T-helper 9 cell (primary cell): ENCODE data around the gene CARD9.
A peak's percentile ranks its signal among the peaks of the same experiment; 100 is the strongest.

Experiments
- DNase-seq: peaks from one replicate; pipeline ENCODE4 v3.0.0-alpha.2; 2020

CARD9 gene

DNA sequence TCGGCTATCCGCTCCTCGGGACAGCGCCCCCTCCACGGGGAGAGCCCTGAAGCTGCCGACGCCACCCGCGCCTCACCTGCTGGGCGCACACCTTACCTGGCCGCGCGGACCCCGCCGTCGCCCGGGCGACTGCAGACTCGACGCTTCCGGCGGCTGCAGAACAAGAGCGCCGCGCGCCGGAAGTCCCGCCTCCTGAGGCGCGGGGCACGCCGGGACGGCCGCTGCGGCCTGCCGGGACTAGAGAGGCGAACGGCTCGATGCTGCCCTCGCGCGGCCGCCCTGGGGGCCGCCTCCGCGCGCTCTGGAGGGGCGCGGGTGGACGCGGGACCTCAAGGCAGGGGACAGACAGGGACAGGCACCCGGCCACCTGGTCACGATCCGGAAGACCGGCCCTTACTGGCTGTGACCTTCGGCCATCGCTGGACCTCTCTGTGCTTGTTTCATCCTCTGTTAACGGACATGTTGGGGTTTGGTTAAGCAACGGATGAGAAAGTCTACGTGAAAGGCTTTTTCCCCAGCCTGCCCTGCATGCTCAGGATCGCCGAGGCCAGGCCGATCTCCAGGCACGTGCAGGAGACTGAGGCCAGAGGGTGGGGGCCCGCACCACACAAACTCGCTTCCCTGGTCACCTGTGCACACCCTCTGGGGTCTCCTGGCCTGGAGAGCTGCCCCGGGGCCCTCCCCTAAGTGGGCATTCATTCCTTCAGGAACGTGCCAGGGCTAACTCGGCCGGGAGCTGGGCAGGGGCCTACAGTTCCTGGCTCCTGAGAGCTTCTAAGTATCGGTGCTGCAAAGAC is 26.8 kb upstream of the CARD9 start, which contains the start of gene SNAPC4:
Gene SNAPC4 (minus strand): TSS at position 133 of the 797 bp plus-strand sequence. CDS start 1,742 bp downstream, outside the sequence.
- peak; percentile 82 for DNase-seq

DNA sequence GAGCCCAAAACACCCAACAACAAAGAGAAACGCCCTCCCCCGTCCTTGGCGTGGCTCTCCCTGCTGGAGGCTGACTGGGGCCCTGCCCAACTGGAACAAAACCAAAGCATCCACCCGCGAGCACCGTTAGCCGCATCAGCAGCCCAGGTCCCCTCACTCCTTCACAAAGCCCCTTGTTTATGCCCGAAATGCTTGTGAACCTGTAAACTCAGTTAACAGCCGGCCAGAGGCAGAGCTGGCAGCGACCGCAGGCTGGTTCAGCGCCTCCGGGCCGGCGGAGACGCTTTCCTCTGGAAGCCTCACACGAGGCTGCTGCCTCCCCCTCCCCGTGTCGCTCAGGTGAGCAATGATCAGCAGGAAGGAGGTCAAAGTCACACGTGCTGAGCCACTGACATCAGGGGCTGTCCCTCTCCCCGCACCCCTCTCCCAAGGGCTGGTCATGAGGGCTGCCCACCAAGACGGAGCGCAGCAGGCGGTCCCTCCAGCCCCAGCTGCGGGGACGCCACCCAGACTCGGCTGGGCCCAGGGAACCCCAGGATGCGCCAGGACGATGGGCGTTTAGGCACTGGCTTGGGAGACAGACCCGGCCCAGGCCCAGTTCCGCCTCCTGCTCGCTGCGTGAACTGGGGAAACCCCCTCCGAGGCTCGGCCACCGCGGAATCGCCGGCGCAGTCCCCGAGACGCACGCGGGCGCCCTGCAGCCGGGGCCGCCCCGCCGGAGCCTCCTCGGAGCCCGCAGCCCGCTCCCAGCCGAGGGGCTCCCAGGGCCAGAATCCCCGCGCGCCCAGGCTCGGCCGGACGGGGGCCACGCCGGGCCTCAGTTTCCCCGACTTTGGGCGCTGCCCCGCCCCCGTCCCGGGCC is 25.9 kb upstream of the CARD9 start:
- peak; percentile 20 for DNase-seq

DNA sequence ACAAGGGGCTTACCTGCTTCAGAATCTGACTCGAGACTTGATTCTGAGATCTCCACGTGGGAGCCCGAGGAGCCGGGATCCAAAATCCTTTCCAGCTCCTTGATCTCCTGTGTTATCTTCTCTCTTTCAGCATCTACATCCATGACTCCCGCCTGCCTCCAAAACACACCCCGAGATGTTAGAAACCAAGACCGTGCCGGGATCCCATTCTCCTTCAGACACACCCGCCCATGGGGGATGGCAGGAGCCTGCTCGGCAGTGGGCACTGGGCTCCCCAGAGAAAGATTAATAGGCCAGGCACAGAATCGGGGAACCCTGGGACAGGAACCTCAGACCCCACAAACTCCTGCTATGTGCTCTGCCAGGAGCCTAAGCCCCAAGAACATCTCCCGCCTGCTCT is 24.8 kb upstream of the CARD9 start:
- no peak for DNase-seq

DNA sequence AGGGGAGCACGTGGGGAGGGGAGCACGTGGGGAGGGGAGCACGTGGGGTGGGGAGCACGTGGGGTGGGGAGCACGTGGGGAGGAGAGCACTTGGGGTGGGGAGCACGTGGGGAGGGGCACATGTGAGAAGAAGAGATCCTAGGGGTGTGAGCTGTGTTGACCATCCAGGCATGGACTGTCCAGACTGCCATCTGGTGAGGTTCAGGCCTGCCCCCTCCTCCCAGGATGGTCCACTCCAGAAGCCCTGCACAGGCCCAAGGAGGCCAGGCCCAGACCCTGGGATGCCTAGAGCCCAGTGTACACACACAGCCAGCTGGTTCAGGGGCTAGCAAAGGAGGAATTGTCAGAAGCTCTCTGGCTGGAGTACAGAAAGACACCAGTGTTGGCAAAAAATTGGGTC is 24.2 kb upstream of the CARD9 start:
- no peak for DNase-seq

DNA sequence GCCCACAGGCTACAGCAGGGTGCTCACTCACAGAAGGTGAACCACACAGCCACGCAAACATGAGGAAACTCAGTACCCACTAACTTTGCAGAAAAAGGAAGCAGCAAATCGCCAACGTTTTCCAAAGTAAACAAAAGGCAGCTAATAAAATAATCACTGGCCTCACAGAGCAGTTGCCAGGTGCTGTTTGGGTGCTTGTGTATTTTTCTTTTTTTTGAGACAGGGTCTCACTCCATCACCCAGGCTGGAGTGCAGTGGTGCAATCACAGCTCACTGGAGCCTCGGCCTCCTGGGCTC is 22.7 kb upstream of the CARD9 start:
- no peak for DNase-seq

DNA sequence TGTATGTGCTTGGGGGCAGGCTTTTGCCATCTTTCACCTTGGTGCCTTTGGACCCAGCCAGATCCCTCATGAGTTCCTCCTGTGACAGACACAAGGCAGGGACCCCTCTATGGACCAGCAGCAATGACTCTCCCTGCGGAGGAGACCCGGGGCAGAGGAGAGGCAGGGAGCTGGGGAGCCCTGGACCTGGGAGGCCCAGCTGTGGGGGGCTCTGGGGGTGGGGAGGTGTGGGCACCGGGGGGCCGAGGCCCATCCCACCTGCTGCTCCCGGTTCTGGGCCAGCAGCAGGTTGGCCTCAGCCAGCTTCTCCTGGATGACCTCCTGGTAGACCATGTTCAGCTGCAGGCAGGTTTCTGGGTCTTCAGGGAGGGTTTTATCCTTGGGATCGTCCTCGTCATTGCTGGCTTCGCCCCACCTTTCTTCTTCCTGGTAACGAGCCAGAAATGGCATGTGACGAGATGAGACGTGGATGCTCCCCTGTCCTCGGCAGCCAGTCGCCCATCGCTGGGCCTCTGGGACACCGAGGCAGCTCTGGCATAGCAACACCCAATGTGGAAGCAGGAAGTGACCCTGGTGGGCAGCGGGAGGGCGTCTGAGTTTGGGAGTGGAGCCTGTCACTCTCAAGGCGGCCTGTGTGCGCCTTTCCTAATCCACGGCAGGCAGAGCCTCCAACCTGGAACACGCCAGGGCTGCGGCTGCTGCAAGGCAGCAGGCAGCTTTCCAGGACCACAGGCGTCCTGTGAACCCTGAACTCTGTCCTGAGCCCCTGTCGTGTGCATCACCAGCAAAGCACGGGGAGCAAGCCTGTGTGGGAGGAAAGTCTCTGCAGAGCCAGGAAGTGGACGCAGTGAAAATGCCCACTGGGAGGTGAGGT is 22.1 kb upstream of the CARD9 start:
- DNase-seq: no peak

DNA sequence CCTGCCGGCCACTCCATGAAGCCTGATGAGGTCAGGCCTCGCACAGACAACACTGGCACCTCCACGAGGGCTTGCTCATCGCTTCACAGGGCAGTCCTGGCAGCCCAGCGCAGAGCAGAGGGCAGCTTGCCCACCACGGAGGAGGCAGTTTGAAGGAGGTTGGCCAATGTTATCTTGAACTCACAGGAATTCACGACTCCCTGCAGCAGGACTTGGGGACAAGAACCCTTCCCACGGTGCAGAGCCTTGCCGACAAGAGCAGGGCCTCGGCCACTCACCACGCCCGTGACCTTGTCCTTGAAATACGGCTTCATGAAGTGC is 21.5 kb upstream of the CARD9 start:
- DNase-seq: no peak

DNA sequence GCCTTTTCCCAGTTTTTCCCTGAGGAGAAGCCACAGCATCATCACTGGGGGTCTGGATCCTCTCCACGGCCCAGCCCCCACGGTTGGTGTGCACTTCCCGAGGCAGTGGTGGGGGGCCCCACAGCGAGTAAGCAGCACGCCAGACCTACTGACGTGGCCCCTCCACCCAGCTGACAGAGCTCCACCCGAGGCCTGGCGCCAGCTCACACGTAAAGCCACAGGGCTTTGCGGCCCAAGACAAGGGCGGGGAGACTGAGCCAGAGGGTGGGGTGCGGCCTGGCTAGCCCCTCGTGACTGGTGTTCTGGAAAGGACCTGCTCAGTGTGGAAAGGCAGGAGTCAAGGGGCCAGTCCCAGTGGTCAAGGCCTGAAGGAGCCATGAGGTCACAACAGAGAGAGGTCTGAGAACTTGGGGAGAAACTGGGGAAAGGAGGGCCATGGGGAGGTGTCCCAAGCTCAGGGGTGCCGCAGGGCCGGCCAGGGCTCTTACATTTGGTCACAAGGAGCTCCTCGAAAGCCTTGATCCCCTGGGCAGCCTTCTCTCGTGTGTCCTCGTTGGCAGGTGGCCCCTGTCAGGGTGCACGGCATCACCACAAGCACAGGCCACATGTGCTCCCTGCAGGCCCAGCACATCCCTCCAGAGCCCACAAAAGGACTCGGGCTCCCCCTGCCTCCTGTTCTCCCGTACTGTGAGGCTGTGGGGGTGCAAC is 21.0 kb upstream of the CARD9 start:
- DNase-seq: no peak

DNA sequence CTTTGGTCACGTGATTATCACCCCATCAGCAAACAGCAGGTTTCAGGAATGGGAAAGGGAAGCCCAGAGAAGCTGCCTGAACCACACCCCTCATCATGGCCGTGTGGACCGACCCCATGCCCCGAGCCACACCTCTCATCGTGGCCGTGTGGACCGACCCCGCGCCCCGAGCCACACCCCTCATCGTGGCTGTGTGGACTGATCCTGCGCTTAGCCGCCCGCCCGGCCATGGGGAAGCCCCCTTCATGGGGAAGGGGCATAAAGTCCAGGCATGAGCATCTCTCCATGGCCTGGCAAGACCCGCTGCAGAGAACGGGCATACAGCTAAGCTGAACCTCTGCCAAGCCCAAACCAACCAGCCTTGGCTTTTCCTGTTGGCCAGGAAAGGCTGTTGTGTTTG is 20.1 kb upstream of the CARD9 start:
- no peak for DNase-seq

DNA sequence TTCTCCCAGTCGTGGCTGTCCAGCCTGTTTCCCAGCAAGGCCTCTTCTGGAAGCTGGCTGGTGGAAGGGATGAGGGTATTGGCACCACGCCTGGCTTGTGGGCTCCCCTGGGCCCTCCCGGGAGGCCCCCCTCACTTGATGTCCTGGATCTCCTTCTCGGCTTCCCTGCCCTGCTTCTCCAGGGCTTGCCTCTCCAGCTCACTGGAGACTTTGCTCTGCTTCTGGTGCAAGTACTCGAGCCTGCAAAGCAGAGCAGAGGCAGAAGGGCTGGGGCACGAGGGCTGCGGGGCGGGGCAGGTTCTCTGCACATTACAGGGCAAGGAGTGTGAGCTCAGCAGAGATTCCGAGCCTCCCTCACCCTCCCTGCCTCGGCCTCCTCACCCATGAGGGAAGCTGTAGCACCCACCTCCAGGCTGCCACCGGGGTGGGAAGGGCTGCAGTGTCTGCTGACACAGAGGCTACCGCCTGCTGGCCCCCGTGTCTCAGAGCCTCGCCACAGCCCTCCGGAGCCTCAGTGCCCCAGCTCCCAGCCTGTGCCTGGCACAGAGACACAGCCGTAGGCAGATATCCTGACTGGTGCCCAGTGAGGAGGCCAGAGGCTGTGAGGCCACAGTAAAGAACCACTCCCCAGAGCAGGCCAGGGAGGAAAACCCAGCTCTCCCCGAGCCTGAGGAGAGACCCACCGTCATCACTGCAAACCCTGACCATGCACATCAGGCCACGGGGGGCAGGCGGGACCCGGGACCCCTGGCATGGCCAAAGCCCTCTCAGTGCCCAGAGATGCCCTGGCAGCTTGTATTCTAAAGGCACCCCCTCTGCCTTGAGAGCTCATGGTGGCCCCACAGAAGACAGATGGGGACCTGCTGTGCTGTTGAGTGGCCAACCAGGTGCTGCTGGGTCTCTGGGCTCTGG is 19.3 kb upstream of the CARD9 start:
- no peak for DNase-seq

DNA sequence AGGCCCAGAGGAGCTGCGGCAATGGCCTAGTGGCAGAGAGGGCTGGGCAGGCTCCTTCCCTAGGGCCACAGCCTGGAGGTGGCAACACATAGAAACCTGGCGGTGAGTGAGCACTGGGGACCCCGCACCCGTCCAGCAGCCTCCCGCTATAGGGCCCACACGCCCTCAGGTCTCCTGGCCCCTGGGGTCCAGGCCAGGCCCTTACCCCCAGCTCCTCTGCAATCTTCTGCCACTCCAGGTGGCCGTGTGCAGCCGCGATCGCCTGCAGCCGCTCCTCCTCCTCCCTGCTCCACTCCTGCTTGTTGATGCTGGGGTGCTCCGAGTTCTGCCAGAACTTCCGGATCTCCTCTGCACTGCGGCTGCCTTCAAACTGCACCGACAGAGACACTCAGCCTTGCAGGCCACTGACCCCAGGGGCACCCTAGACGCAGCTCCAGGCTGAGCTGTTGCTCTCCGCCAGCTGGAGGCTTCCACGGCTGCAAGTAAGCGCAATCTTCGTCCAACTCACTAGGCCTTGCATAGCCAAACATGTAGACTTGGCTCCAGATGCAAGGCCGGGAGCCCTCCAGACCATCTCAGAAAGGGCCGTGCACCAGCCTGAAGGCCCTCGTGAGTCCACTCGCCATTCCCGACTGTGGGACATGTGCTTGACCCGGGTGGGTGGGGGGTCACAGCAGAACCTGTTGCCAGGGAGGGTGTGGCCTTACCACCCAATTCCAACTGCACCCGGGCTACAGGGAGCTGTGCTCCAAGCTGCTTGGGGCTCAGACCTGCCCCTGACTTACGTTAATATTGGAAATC is 18.5 kb upstream of the CARD9 start:
- DNase-seq: no peak

DNA sequence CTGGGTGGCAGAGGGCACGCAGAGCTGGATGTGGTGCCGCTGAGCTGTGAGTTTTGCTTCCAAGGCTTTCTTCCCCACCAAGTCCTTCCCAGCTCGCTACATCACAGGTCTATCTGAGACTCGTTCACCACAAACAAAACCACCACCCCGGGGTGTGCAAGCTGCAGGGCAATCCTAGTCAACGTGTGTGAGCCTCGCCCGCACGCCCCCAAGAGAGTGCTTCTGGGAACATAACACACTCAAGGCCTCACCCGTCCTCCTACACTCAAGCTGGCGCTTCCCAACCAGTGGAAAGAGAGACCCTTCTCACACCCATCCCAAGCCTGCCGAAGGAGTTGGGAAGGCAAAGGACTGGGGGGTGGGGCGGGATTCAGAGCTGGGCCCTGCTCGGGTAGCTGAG is 15.9 kb upstream of the CARD9 start:
- no peak for DNase-seq

DNA sequence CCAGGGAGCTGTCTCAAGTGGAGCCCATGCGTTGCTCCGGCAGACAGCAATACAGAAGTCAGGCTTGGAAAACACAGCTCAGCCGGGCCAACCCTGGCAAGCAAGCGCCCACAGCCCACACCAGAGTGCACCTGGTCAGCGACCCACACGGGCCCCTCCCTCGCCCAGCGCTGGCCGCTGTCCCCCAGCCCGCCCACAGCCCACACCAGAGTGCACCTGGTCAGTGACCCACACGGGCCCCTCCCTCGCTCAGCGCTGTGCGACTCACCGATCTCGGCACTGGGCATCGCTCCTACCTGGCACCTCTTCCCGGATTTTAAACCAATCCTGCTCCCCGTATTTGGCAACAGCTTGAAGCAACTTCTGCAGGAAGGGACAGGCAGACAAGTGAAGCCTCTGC is 13.7 kb upstream of the CARD9 start:
- DNase-seq: no peak

DNA sequence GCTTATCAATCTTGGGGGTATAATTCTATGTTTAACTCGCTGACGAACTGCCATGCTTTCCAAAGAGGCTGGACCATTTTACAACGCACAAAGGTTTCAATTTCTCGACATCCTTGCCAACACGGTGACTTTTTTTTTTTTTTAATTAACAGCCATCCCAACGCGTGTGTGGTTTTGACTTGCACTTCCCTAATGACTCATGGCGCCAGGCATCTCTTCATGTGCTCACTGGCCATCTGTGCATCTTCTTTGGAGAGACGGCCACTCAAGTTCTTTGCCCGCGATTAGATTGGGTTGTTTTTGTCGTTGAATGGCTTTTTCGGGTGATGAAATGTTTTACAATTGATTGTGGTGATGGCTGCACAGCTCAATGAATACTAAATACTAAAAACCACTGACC is 12.5 kb upstream of the CARD9 start:
- no peak for DNase-seq

DNA sequence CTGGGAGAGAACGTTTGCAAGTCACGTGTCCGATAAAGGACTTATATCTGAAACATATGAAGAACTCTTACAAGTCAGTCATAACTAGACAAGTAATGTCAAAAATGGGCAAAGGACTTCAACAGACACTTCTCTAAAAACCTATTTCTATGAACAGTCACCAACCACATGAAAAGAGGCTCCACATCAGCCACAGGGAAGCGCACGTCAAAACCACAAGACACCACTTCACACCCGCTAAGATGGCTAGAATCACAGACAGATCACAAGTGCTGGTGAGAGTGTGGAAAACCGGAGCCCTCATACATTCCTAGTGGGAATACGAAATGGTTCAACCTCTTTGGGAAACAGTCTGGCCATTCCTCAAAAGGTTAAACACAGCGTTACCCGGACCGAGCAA is 11.5 kb upstream of the CARD9 start:
- DNase-seq: peak; percentile 38

DNA sequence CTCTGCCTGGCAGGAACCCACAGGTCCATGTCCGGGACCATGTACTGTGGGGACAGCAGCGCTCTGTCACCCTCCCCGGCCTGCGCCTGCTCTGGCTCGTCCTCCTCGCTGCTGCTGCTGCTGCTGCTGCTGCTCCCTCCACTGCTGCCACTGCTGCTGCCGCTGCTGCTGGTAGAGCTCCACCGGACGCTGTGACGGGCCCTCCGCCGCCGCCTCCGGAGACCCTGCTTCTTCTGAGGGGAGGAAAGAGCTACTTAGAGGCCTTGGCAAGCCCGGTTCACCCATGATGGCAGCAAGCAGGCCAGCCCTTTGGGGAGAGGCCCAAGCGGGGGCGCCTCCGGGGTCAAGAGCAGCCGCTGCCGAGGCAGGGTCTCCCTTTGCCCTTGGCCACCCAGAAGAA is 10.0 kb upstream of the CARD9 start:
- DNase-seq: no peak

DNA sequence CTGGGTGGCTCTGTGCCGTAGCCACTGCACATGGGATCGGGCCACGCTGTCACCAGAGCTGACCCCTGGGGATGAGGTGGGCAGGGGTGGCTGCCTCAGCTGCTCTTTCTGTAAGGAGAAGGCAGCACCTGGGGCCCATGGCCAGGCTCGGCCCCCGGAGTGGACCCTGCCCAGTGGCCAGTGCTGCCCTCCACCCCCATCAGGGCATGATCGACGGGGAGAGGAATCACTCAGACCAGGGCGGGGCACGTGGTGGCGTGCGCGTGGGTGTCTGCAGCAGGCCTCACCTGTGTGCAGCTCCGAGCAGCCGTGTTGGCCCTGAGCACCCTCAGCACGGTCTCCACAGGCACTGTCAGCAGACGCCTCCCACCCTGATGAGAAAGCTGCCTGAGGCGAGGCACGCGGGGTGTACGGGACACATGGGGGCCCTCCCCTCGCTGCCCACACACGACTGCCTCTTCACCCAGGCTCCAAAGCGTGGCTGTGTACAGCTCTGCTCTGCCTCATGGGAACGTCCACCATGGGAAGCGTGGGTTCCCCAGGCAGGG is 8.6 kb upstream of the CARD9 start:
- DNase-seq: no peak

DNA sequence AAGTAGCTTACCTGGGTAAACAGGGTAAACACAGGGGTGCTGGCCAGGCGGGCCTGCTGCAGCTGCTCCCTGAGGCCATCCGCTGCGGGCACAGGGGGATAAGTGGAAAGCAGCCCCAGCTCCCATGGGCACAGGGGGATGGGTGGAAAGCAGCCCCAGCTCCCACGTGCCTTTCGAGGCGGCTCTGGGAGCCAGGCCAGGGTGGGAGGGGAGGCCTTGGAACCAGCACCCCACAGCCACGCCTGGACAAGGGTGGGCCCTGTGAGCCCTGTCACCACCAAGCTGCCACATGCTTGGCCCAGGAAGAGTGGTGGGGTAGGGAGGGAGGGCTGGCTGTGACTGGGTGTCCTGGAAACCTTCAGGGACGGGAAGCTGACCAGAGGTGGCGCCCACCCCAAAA is 7.8 kb upstream of the CARD9 start:
- DNase-seq: no peak

DNA sequence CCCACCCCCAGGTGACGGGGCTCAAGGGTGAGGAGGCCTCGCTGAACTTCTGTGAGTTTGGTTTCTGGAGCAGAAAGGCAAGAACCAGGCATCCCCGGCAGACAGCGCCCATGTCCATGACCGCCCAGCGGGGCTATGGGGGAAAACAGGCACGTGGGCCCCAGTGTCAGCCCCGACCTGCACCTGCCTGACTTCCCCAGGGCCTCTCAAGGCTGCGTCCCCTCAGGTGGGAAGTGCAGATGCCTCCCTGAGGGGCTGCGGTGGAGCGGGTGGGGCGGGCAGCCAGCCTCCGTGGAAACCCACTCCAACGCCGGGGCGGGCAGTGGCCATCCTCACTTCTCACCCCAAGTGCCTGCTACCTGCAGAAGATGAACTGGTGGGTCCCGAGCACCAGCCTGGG is 6.9 kb upstream of the CARD9 start:
- no peak for DNase-seq

DNA sequence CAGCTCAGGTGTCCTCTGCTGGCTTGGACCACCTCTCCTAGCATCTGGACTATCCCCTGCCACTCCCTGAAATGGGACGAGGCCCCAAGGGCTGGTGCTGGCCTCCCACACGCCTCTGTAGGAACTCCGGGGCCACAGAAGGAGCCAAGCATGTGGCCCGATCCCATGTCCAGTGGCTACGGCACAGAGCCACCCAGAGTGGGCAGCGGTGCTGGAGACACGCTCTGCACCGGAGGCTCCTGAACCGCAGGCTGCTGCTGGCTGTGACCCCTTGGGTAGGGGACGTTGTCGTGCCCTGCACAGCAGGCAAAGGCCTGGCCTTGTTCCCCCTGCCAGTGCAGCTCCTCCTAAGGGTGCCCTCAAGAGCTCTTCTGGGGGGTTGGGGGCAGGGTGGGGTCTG is 6.4 kb upstream of the CARD9 start:
- no peak for DNase-seq

DNA sequence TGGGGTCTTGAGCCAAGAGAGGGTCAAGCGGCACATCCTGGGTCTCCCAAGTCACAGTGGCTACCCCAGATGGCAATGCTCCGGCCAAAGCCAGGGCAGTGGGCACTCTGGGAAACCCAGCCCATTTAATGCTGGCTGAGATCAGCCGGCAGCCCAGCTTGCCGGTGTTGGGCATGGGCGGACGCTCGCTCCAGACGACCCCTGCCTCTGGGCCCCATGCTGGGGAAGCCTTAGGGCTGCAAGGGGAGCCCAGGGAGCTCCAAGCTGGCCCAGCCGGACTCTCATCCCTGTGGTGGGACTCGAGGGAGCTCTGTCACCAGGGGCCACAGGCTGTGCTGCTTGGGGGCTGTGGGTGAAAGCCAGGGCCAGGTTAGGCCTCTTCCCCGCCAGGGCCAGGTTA is 5.9 kb upstream of the CARD9 start:
- DNase-seq: no peak
